CD4-positive, alpha-beta T cell treated with Interleukin-2 at 100 ng/mL for 4 hours (primary cell): Measurements from ENCODE around the gene AGXT.

Experiments used
- DNase-seq: peaks from one replicate; pipeline ENCODE4 v3.0.0-alpha.2; 2020; ENCODE audit warnings: low spot score

Gene AGXT

DNA sequence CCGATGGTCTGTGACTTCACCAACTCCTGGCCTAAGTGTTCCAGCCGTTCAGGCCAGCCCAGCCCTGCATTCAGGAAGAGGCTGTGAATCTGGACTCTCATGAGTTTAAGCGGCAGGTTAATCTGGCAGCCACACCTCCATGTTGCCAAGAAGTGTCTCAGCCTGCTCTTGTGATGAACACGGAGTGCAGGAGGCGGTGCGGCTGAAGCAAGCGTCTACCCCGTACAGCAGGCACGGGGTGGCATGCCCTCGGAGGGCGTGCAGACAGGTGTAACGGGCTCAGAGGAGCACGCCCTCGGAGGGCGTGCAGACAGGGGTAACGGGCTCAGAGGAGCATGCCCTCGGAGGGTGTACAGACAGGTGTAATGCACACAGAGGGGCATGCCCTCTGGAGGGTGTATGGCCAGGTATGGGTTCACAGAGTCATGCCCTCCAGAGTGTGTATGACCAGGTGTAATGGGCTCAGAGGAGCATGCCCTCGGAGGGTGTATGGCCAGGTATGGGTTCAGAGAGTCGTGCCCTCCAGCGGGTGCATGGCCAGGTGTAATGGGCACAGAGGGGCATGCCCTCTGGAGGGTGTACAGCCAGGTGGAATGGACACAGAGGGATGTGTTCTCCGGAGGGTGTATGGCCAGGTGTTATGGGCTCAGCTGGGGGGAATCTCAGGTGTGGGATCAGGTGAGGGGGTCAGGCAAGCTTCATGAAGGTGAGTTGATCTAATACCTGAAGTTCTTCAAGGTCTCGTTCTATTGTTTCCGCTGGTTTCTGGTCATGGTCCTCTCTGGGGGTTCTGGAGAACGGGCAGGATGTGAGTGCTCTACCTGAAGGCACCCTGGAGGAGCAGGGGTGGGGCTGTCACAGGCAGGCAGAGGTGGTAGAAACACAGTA is 60.1 kb downstream of the AGXT start:
- no peak for DNase-seq

GRCh38 chr2:240929364-240930095 is 60.9 kb downstream of the AGXT start:
- no peak for DNase-seq
